HUES48 (cell line): ENCODE data around the gene HNRNPUL1.

Experiments
- H3K27ac ChIP-seq: one replicate; pipeline ENCODE4 v1.7.0; 2013; ENCODE audit warnings: low read depth, low read length, inconsistent platforms
- H3K27me3 ChIP-seq: 2 replicates; pipeline ENCODE4 v1.6.1; 2013; ENCODE audit warnings: mild to moderate bottlenecking, low read length; ENCODE audit not compliant: control insufficient read depth, insufficient read depth
- H3K36me3 ChIP-seq: 2 replicates; pipeline ENCODE4 v1.6.1; 2013; ENCODE audit warnings: low read length; ENCODE audit not compliant: control insufficient read depth, insufficient read depth
- H3K4me1 ChIP-seq: 2 replicates; pipeline ENCODE4 v1.6.1; 2013; ENCODE audit warnings: mild to moderate bottlenecking, low read length; ENCODE audit not compliant: control insufficient read depth, insufficient read depth
- H3K4me3 ChIP-seq: 2 replicates; pipeline ENCODE4 v1.5.1; 2013; ENCODE audit warnings: mild to moderate bottlenecking, low read depth, low read length
- H3K9ac ChIP-seq: 2 replicates; pipeline ENCODE4 v1.6.1; 2013; ENCODE audit warnings: mild to moderate bottlenecking, low read depth, low read length, moderate library complexity
- H3K9me3 ChIP-seq: 2 replicates; pipeline ENCODE4 v1.6.1; 2013; ENCODE audit warnings: low read length; ENCODE audit not compliant: control insufficient read depth, insufficient read depth

The HNRNPUL1 gene

DNA sequence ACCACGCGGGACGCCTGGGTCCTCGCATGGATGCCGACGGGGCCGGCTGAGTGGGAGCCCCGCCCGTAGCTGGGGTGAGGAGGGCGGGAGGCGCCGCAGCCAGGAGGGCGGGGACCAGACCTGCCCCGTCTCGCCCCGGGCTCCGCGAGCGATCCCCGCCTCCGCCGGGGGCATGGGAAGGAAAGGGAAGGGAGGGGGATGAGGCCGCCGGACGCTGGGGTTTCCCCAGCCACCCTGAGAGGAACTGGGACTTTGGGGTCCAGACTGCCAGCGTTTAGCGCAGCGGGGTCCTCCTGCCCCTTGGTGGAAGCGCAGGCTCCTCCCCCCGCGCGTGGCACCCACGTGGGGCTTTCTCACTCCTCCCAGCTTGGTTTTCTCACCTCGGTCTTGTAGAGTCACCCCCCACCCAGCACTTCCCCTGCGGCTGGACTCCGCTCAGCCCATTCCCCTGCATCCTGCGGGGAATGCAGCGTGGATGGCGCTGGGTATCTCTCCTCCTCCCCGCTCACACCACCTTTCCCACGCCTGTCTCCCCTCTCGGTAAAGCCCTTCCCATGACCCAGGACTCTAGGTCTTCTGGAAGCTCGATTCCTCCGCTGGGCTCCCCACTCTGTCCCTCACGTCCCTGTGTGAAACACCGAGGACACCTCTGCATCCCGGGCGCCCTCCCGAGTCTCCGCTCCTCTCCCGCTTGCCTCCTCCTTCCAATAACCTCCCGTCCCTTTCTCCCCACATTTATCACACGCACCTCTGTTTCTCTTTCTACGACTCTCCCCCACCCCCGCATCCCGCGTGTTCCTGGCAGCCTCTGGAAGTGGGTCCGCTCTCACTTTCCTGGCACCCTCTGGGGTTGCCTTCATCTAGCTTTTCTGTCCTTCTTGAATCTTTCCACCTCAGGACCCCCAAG, 87.4 kb downstream of the HNRNPUL1 start:
- H3K27ac ChIP-seq: no peak overlapping the region
- H3K4me1 ChIP-seq: no peaks in the 10 kb centered on the region
- H3K27me3 ChIP-seq: peaks cover 38% of the 10 kb centered on the region
- H3K9me3 ChIP-seq: no peaks in the 10 kb centered on the region
- peak overlapping the region; percentile 74 for H3K4me3 ChIP-seq
- no peak overlapping the region for H3K9ac ChIP-seq
- H3K36me3 ChIP-seq: no peaks in the 10 kb centered on the region

DNA sequence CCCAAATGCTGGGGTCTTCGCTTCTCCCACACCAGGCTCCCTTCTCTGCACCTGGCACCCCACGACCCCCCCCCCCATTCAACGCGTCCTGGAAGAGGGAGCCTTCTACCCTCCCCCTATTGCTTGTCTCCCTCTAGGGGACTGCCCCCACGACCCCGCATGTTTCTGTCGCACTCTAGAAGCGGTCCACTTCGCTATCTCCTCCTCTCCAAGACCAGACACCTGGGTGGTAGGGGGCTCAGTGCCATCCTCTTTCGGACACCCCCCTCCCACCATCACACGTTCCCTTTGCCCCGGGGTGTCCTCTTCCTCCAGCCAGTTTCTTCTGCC, 88.1 kb downstream of the HNRNPUL1 start:
- peak overlapping the region; percentile 74 for H3K4me3 ChIP-seq
- H3K27me3 ChIP-seq: peaks cover 38% of the 10 kb centered on the region
- H3K27ac ChIP-seq: no peak overlapping the region
- H3K9ac ChIP-seq: no peak overlapping the region
- H3K4me1 ChIP-seq: no peaks in the 10 kb centered on the region
- H3K9me3 ChIP-seq: no peaks in the 10 kb centered on the region
- no peaks in the 10 kb centered on the region for H3K36me3 ChIP-seq

DNA sequence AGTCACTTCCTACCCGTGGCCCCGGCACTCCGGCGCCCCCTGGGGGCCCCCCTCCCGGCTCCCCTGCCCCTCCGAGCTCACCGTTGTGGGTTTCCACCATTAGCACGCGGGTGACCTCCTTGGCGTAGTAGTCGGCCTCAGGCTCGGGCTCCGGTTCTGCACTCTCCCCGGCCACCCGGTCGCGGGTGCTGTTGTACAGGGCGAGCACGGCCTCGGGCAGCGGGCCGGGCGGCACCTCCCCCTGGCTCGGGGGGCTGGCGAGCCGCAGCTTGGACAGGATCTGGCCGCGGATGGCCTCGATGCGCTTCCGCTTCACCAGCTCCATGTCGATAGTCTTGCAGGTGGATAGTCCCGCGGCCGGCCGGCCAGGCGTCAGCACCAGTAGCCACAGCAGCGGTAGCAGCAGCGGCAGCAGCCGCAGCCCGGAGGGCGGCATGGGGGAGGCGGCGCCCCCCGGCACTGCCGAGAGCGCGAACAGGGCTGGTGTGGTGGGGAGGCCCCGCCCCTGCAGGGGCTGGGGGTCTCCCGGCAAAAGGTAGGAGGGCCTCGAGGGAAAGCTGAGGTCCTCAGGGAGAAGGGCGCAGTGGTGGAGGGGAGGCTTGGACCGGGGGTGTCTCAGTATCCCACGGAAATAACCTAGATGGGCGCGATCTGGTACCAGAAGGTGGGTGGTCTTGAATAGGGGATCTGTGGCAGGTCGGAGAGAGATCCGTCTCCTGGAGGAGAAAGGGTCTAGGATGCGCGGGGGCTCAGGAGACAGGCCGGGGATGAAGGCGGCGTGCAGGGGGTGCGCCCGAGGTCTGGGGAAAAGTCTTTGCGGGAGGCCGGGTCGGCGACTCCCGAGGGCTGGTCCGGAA, 88.7 kb downstream of the HNRNPUL1 start:
- no peak overlapping the region for H3K9ac ChIP-seq
- H3K4me3 ChIP-seq: peak overlapping the region; percentile 74
- no peaks in the 10 kb centered on the region for H3K36me3 ChIP-seq
- no peaks in the 10 kb centered on the region for H3K9me3 ChIP-seq
- no peaks in the 10 kb centered on the region for H3K4me1 ChIP-seq
- no peak overlapping the region for H3K27ac ChIP-seq
- peaks cover 38% of the 10 kb centered on the region for H3K27me3 ChIP-seq

DNA sequence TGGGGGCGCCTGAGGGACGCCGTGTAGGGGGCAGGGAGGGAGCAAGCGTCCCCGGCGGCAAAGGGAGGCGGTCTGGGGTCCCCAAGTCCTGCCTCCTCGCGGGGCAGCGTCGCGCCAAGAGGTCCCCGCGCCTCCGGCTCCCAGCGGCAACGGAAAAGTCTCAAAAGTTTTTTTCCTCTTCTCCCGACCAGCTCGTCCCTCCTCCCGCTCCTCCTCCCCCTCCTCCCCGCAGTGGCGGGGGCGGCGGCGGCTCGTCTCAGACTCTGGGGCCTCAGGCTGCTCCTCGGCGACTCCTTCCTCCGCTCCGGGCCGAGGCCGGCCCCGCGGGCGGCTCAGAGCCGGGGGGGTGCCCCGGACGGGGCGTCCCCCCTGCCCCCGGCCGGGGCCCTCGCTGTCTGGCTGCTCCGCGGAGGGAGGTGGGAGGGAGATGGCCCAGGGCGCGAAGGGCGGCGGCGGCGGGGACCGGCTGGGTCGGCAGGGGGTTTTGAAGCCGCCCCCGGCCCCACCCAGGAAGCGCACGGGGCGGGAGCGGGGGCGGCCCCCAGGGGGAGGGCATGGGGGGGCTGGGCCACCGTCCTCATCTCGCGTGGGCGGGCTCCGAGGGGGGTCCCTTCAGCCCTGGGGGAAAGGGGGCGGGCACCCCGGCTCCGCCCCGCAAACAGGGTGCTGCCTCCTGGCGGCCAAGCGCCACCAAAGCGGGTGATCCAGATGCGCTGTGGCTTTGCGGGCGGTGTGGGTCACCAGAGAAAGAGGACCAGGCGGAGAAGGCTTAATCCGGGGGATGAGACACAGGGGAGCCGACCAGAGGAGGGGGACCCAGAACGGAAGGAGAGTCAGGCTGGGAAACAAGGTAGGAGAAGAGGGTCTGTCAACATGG, 89.5 kb downstream of the HNRNPUL1 start, which contains the start of gene TGFB1:
TGFB1 (minus strand) TSS at position 457 of the 877 bp plus-strand sequence. CDS start 878 bp downstream, outside the sequence.
- no peaks in the 10 kb centered on the region for H3K4me1 ChIP-seq
- no peak within 1 kb of the TSS for H3K9ac ChIP-seq

DNA sequence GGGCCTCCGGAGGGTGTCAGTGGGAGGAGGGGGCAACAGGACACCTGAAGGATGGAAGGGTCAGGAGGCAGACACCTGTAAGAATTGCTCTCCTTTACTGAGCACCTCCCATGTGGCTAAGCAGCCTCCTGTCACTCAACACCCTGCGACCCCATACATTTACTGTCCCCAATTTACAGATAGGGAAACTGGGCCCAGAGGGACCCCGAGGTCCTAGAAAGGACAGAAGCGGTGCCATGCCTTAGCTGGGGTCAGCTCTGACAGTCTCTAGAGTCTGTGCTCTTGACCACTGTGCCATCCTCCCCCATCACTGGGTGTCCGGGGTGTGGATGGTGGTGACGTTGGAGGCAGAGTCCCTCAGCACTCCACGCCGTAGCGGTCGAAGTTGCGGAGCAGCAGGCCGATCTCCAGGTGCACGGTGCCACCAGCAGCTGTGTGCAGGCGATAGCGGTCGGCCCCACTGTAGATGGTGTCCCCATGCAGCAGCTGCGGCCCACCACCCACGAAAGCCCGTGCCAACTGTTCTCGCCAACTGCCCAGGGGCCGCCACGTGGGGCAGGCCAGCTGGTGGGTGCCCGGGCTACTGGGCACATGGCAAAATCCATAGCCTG, 90.3 kb downstream of the HNRNPUL1 start:
- Histone ChIP-seq H3K4me1 (no peaks in the 10 kb centered on the region), H3K36me3 (no peaks in the 10 kb centered on the region), H3K27ac (no peak overlapping the region), H3K27me3 (peaks cover 38% of the 10 kb centered on the region), H3K9ac (no peak overlapping the region), H3K9me3 (no peaks in the 10 kb centered on the region), H3K4me3 (peak overlapping the region; percentile 74)

More for the DNA sequence above, 89.5 kb downstream of the HNRNPUL1 start, which contains the start of gene TGFB1:
- Histone ChIP-seq H3K27ac (peak within 1 kb of the TSS; percentile 20), H3K9me3 (no peaks in the 10 kb centered on the region), H3K27me3 (peaks cover 38% of the 10 kb centered on the region), H3K4me3 (peak within 1 kb of the TSS; percentile 74), H3K36me3 (no peaks in the 10 kb centered on the region)

DNA sequence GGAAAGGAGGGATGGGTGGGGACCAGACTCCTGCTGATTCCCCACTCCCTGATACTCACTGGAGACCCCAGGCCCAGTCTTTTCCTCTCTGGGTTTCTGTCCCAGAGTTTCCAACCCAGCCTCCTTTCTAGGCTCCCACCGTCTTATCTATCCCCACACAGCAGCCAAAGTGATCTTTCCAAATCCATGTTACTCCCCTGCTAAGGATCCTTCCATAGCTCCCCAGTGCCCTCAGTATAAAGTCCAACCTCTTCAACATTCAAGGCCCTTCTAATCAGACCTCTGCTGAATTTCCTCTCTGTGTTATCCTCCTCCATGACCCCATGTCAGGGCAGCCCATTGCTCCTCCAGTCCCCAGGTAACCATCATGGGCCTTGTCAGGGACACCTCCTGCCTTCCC, 90.9 kb downstream of the HNRNPUL1 start:
- peaks cover 34% of the 10 kb centered on the region for H3K27me3 ChIP-seq
- H3K9ac ChIP-seq: no peak overlapping the region
- H3K4me3 ChIP-seq: no peak overlapping the region
- no peaks in the 10 kb centered on the region for H3K36me3 ChIP-seq
- H3K27ac ChIP-seq: no peak overlapping the region
- no peaks in the 10 kb centered on the region for H3K4me1 ChIP-seq
- H3K9me3 ChIP-seq: no peaks in the 10 kb centered on the region

DNA sequence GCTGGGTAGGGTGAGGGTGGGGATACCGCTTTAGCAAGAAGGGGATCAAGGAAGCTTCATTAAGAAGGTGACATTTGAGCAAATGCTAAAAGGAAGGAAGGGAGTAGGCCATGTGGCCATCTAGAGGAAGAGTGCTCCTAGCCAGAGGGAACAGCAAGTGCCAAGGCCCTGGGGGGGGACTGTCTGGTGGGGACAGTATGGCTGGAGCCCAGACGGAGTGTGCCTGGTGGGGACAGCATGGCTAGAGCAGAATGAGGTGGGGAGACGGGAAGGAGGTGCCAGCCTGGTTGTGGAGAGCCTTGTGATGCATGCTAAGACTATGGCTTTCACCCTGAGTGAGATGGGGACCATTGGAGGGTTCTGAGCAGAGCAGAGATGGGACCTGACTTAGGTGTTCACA, 91.6 kb downstream of the HNRNPUL1 start:
- no peaks in the 10 kb centered on the region for H3K9me3 ChIP-seq

DNA sequence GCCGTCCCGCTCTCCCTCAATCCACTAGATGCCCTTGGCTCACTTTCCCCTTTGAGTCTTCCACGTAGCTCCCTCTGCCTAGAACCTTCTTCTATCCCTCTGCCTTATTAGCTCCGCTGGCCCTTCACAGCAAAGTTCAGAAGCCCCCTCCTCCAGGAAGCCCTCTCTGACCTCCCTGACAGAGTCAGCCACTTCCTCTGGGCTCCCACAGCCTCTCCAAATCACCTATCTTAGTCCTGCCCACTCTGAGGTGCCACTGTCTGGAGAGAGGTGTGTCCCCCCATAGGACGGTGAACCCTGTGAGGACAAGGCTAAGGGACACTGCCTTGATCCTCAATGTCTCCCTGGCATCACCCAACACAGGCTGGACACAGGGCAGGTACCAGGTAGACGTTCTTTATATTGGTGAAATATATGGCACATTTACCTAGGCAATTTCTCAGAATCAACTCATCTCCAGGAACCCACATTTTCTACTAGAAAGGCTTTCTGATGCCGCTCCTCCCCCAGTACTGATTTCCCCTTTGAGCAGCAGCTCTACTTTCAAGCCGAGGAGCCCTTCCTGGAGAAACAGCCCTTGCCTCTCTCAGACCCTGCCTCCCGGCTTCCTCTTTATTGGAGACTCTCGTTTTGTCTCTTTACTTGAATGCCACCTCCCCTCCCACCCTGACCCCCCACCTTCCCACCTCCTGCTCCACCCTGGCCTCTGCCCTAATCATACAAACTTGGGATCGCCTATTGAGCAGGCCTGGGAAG, 93.0 kb downstream of the HNRNPUL1 start:
- no peak overlapping the region for H3K27ac ChIP-seq
- H3K36me3 ChIP-seq: no peaks in the 10 kb centered on the region
- H3K27me3 ChIP-seq: peaks cover 13% of the 10 kb centered on the region
- no peaks in the 10 kb centered on the region for H3K4me1 ChIP-seq
- H3K9me3 ChIP-seq: no peaks in the 10 kb centered on the region
- no peak overlapping the region for H3K9ac ChIP-seq
- H3K4me3 ChIP-seq: no peak overlapping the region

More for the DNA sequence above, 91.6 kb downstream of the HNRNPUL1 start:
- no peak overlapping the region for H3K27ac ChIP-seq
- H3K9ac ChIP-seq: no peak overlapping the region
- no peaks in the 10 kb centered on the region for H3K4me1 ChIP-seq
- peaks cover 27% of the 10 kb centered on the region for H3K27me3 ChIP-seq
- H3K36me3 ChIP-seq: no peaks in the 10 kb centered on the region
- no peak overlapping the region for H3K4me3 ChIP-seq
